GM23338 (cell line): ENCODE measurements around the gene DPP10.

Experiments used
- CREB1 ChIP-seq: fragments of 250-450 bp; sonication (Bioruptor Pico); IDR thresholded peaks from 2 replicates; pipeline ENCODE4 v1.5.0; 2020; ENCODE audit warnings: low read depth, mild to moderate bottlenecking, moderate library complexity
- EZH2 ChIP-seq: fragments of 200-600 bp; sonication (generic); IDR thresholded peaks from one replicate; pipeline ENCODE4 v1.8.0; 2017; ENCODE audit warnings: antibody characterized with exemption, mild to moderate bottlenecking, low read depth; ENCODE audit not compliant: unreplicated experiment
- EZH2phosphoT487 ChIP-seq: fragments of 200-600 bp; sonication (generic); IDR thresholded peaks from one replicate; pipeline ENCODE4 v1.8.1; 2018; ENCODE audit warnings: antibody characterized with exemption; ENCODE audit not compliant: unreplicated experiment
- NANOG ChIP-seq: IDR thresholded peaks from 2 replicates; pipeline ENCODE4 v1.6.1; 2016; ENCODE audit warnings: antibody characterized with exemption, borderline replicate concordance
- POLR2AphosphoS5 ChIP-seq: IDR thresholded peaks from 2 replicates; pipeline ENCODE4 v1.6.1; 2016; ENCODE audit warnings: antibody characterized with exemption, low read depth
- REST ChIP-seq: IDR thresholded peaks from one replicate; pipeline ENCODE4 v1.6.1; 2018; ENCODE audit warnings: antibody characterized with exemption; ENCODE audit not compliant: unreplicated experiment
- ZNF114 ChIP-seq: fragments of 250-450 bp; sonication (Bioruptor Pico); IDR thresholded peaks from 2 replicates; pipeline ENCODE4 v1.5.0; 2020; ENCODE audit warnings: mild to moderate bottlenecking, moderate library complexity
- ZNF331 ChIP-seq: fragments of 250-450 bp; sonication (Bioruptor Pico); IDR thresholded peaks from 2 replicates; pipeline ENCODE4 v1.5.0; 2020; ENCODE audit warnings: low read depth, mild to moderate bottlenecking, moderate library complexity
- TF ChIP-seq, protein P1 (sequence below), 2 experiments: fragments of 200-600 bp in 1 of 2; sonication (generic) in 1 of 2; conservative IDR thresholded peaks; 2 replicates each; pipeline versions ENCODE4 v1.5.1 to v1.6.1; 2016 to 2017; ENCODE audit warnings: antibody characterized with exemption in 2 of 2, low read depth in 2 of 2, mild to moderate bottlenecking in 2 of 2, moderate library complexity in 1 of 2
- TF ChIP-seq, protein P2 (sequence below): IDR thresholded peaks from 2 replicates; pipeline ENCODE4 v1.6.1; 2016; ENCODE audit warnings: antibody characterized with exemption

- TF ChIP-seq, protein P1, sequence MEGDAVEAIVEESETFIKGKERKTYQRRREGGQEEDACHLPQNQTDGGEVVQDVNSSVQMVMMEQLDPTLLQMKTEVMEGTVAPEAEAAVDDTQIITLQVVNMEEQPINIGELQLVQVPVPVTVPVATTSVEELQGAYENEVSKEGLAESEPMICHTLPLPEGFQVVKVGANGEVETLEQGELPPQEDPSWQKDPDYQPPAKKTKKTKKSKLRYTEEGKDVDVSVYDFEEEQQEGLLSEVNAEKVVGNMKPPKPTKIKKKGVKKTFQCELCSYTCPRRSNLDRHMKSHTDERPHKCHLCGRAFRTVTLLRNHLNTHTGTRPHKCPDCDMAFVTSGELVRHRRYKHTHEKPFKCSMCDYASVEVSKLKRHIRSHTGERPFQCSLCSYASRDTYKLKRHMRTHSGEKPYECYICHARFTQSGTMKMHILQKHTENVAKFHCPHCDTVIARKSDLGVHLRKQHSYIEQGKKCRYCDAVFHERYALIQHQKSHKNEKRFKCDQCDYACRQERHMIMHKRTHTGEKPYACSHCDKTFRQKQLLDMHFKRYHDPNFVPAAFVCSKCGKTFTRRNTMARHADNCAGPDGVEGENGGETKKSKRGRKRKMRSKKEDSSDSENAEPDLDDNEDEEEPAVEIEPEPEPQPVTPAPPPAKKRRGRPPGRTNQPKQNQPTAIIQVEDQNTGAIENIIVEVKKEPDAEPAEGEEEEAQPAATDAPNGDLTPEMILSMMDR (conservative IDR thresholded peaks at IDR 0.05; ENCODE audit: low read depth in 2 of 2) = no peak
- TF ChIP-seq, protein P2, sequence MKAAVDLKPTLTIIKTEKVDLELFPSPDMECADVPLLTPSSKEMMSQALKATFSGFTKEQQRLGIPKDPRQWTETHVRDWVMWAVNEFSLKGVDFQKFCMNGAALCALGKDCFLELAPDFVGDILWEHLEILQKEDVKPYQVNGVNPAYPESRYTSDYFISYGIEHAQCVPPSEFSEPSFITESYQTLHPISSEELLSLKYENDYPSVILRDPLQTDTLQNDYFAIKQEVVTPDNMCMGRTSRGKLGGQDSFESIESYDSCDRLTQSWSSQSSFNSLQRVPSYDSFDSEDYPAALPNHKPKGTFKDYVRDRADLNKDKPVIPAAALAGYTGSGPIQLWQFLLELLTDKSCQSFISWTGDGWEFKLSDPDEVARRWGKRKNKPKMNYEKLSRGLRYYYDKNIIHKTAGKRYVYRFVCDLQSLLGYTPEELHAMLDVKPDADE = no peak
- TF ChIP-seq CREB1 (CRISPR knock-in tag) (no peak), ZNF331 (CRISPR knock-in tag) (no peak), EZH2 (no peak), EZH2phosphoT487 (no peak), POLR2AphosphoS5 (no peak), REST (no peak), NANOG (no peak), ZNF114 (CRISPR knock-in tag) (no peak)
Measured at GRCh38 chr2:114786901-114787300, 344.5 kb downstream of the DPP10 start.
